ENCODE data around the gene S1PR4. TPM values are rescaled to one million over a fixed set of nuclear protein-coding genes. Genes with fewer than 3 reads are reported as not detected.

The S1PR4 gene
- total RNA-seq, 1 donor from 2014 or later = not detected

DNA sequence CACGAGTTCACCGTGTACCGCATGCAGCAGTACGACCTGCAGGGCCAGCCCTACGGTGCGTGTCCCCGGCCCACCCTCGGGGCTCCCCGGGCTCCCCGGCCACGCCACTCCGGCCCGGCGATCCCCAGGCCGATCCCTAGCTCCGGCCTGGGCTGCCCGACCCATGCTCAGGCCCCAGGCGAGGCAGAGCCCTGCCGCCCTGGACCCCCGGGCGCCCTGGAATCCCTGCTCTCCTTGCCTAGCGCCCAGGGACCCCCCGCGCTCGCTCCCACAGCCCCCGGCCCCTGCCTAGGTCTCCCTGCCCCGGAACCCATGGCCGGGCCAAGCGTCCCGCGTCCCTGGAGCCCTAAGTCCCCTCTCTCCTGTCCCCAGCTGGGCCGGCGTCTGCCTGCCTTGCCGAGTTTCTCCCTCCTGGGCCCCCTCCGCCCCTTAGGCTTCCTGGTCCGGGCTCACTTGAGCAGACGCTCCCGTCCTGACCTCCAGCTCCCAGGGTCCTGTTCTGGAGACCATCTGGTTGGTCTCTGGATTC lies 7.7 kb downstream of the S1PR4 start:
- peak overlapping the region; percentile 66 for H3K27ac Mint-ChIP-seq
- no peaks in the 10 kb centered on the region for H3K27me3 Mint-ChIP-seq
- H3K9me3 Mint-ChIP-seq = no peaks in the 10 kb centered on the region
- no peaks in the 10 kb centered on the region for H3K36me3 Mint-ChIP-seq
- peaks cover 8% of the 10 kb centered on the region for H3K4me1 Mint-ChIP-seq (ENCODE audit: unreplicated experiment)
- H3K4me3 Mint-ChIP-seq = peak overlapping the region; percentile 92
- TF ChIP-seq, protein P1, sequence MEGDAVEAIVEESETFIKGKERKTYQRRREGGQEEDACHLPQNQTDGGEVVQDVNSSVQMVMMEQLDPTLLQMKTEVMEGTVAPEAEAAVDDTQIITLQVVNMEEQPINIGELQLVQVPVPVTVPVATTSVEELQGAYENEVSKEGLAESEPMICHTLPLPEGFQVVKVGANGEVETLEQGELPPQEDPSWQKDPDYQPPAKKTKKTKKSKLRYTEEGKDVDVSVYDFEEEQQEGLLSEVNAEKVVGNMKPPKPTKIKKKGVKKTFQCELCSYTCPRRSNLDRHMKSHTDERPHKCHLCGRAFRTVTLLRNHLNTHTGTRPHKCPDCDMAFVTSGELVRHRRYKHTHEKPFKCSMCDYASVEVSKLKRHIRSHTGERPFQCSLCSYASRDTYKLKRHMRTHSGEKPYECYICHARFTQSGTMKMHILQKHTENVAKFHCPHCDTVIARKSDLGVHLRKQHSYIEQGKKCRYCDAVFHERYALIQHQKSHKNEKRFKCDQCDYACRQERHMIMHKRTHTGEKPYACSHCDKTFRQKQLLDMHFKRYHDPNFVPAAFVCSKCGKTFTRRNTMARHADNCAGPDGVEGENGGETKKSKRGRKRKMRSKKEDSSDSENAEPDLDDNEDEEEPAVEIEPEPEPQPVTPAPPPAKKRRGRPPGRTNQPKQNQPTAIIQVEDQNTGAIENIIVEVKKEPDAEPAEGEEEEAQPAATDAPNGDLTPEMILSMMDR (conservative IDR thresholded peaks at IDR 0.05) = no peak
- no peak for DNase-seq (ENCODE audit: extremely low spot score, unreplicated experiment)

DNA sequence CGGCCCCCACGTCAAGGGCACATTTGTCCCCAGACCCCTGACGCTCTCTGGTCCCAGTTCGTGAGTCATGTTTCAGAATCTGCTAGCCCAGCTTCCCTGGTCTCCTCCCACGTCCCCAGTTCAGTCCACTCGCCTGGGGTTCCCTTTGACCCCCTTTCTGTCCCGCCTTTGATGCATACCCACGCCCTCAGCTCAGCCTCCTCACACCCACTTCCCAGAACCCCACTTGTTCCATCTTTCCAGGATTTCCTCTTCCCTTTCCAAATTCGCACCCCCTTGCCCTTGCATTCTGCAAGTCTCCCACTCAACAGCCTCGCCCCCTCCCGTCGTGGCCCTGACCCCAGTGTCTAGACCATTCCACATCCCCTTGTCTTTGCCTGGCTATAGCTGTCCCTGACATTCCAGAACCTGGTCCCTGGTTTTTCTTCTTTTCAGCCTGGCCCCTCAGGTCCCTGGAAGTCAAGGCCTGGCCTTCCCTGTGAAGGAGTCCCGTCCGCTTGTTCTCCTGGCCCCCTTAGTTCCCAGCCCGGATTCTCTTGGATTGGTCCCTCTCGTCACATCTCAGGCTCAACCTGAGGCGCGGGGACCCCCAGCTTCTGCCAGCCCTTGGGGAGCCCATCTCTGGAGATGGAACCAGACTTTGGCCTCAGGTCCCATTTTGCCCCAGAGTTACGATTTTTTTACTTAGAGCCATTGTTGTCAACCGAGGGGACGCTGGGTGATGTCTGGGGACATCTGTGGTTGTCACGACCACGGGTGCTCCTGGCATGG lies 8.5 kb downstream of the S1PR4 start:
- TF ChIP-seq, protein P1 (conservative IDR thresholded peaks at IDR 0.05) = no peak
- H3K4me1 Mint-ChIP-seq (ENCODE audit: unreplicated experiment) = peaks cover 8% of the 10 kb centered on the region
- no peaks in the 10 kb centered on the region for H3K27me3 Mint-ChIP-seq
- DNase-seq (ENCODE audit: extremely low spot score, unreplicated experiment) = no peak
- no peaks in the 10 kb centered on the region for H3K9me3 Mint-ChIP-seq
- H3K4me3 Mint-ChIP-seq = peak overlapping the region; percentile 92
- no peaks in the 10 kb centered on the region for H3K36me3 Mint-ChIP-seq
- H3K27ac Mint-ChIP-seq = peak overlapping the region; percentile 66

GRCh38 chr19:3187662-3188511 lies 9.3 kb downstream of the S1PR4 start:
- DNase-seq (ENCODE audit: extremely low spot score, unreplicated experiment) = no peak
- TF ChIP-seq, protein P1 (conservative IDR thresholded peaks at IDR 0.05) = no peak
- Mint-ChIP-seq H3K36me3 (no peaks in the 10 kb centered on the region), H3K9me3 (no peaks in the 10 kb centered on the region), H3K4me1 (ENCODE audit: unreplicated experiment) (peaks cover 8% of the 10 kb centered on the region), H3K27ac (no peak overlapping the region), H3K4me3 (peak overlapping the region; percentile 92), H3K27me3 (no peaks in the 10 kb centered on the region)

- TF ChIP-seq, protein P1 (conservative IDR thresholded peaks at IDR 0.05) = no peak
- H3K9me3 Mint-ChIP-seq = no peaks in the 10 kb centered on the region
- peaks cover 8% of the 10 kb centered on the region for H3K4me1 Mint-ChIP-seq (ENCODE audit: unreplicated experiment)
- H3K4me3 Mint-ChIP-seq = peak overlapping the region; percentile 63
- H3K36me3 Mint-ChIP-seq = no peaks in the 10 kb centered on the region
- no peaks in the 10 kb centered on the region for H3K27me3 Mint-ChIP-seq
- no peak overlapping the region for H3K27ac Mint-ChIP-seq
- no peak for DNase-seq (ENCODE audit: extremely low spot score, unreplicated experiment)
Observed at GRCh38 chr19:3188627-3189596, 10.3 kb downstream of the S1PR4 start.

Data from type B pancreatic cell (in vitro differentiated cells).